ENCODE measurements around the gene ADAMTSL3.

- no peak for TF ChIP-seq CTCF (IDR thresholded peaks at IDR 0.05)
- TF ChIP-seq EZH2phosphoT487 (IDR thresholded peaks at IDR 0.05): no peak
- no peak for TF ChIP-seq EZH2 (IDR thresholded peaks at IDR 0.05)
Measured at GRCh38 chr15:83733691-83734090, 79.8 kb downstream of the ADAMTSL3 start.
